Ovary (tissue), 3 donors: Measurements from ENCODE around the gene DGKD.

Experiments
- CTCF ChIP-seq, 3 donors: fragments of 450-650 bp in 2 of 3; fragments of 200-600 bp in 1 of 3; IDR thresholded peaks; one replicate each; pipeline versions ENCODE4 v1.5.1 to v1.8.0; 2016 to 2022; ENCODE audit warnings: antibody characterized with exemption in 3 of 3, mild to moderate bottlenecking in 1 of 3
- EP300 ChIP-seq: sonication (generic); formaldehyde crosslinking; IDR thresholded peaks from one replicate; pipeline ENCODE4 v1.6.1; 2017; ENCODE audit warnings: antibody characterized with exemption
- POLR2A ChIP-seq: fragments of 450-650 bp; IDR thresholded peaks from one replicate; pipeline ENCODE4 v1.6.1; 2017; ENCODE audit warnings: antibody characterized with exemption, mild to moderate bottlenecking, moderate library complexity
- donor health status: DM: no; HTN: no; CAD: no.

- TF ChIP-seq CTCF (IDR thresholded peaks at IDR 0.05) (no peak), POLR2A (no peak), EP300 (no peak)
Measured at GRCh38 chr2:233367586-233367985, 13.3 kb downstream of the DGKD start.
